Posterior vena cava (tissue), 2 donors: ENCODE data around the gene PPM1D. TPM values are rescaled to one million over a fixed set of nuclear protein-coding genes. Genes with fewer than 3 reads are reported as not detected.
"Not testable (repeated sequence)": the region's sequence is repeated elsewhere in the genome, so short reads cannot be mapped to it uniquely, and the experiment has no call there.

Experiments used
- DNase-seq: peaks from one replicate; pipeline ENCODE4 v3.0.0-alpha.2; 2020; ENCODE audit warnings: low spot score
- intact Hi-C, 2 donors: fragments of 100-400 bp; cut with DNase I; formaldehyde crosslinking; loops; one replicate each; pipeline versions ENCODE4 v1.14.1 to v1.14.2; 2022 to 2023
- total RNA-seq, 2 donors: library from RNA; stranded (reverse); fragmentation: NEBNext Ultra II Directional; extraction: Animal tissue kit (Norgen Biotek cat#: 25700); gene quantifications; one replicate each; pipeline ENCODE4 v1.2.1, GENCODE V29; 2021
- donor health status: DM: yes; HTN: yes; CAD: no.
- donor health status: DM: yes; HTN: yes; CAD: no.

The PPM1D gene
- total RNA-seq, 2 donors from 2014 or later: 9.1 to 11.5 TPM

DNA sequence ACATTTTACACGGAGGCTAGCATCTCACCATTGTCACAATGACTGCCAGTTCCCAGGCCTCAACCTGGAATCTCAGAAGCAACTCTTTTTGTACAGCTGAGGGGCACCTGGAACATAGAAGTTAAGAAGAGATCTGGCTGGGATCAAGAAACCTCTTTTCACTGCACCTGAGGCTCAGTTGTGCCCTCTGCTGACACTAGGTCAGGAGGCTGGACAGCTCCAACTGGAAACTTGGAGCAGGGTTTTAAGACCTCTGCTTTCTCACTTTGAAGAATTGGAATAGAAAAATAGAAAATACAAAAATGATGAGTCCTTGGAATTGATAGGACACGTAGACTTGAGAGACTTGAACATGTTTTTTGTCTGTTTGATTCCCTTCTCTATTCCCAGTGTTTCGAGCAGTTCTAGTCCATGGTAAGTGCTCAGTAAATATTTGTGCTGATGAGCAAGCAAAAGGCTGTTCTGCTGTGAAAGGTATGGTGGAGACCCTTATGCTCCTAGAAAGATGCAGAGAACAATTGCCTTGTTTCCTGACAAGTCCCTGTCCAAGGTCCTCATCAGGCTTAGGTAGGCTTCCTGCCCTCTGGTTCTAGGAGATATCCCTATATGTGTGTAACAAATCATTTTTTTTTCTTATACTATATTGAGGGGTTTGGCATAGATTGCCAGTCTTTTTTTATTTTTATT, 13.6 kb upstream of the PPM1D start:
- intact Hi-C loops: no loop called here
- no peak for DNase-seq

DNA sequence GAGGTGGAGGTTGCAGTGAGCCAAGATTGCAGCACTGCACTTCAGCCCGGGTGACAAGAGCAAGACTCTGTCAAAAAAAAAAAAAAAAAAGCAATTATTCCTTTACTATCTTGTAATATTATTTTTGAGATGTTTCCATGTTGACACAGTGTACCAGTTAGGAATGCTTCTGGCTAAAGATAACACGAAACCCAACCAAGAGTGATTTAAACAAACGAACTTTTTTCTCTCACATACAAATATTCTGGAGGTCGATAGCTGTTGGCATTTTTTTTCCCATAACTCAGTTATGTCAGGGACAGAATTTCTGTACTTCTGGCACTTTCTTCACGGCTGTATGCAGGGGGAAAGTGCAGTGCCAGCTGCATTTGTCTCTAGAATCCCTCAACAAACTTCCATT, 9.9 kb upstream of the PPM1D start:
- intact Hi-C loops: no loop called here
- no peak for DNase-seq

DNA sequence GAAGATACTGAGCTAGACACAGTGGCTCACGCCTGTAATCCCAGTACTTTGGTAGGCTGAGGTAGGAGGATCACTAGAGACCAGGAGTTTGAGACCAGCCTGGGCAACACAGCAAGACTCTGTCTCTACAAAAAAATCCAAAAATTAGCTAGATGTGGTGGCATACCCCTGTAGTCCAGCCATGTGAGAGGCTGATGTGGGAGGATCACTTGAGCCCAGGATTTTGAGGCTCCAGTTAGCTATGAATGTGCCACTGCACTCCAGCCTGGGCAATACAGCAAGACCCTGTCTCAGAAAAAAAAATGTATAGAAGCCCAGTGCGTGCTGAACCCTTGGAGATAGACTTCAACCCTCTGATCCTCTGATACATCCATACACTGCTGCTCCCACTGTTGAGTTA, 7.2 kb upstream of the PPM1D start:
- intact Hi-C loops: no loop called here
- no peak for DNase-seq

DNA sequence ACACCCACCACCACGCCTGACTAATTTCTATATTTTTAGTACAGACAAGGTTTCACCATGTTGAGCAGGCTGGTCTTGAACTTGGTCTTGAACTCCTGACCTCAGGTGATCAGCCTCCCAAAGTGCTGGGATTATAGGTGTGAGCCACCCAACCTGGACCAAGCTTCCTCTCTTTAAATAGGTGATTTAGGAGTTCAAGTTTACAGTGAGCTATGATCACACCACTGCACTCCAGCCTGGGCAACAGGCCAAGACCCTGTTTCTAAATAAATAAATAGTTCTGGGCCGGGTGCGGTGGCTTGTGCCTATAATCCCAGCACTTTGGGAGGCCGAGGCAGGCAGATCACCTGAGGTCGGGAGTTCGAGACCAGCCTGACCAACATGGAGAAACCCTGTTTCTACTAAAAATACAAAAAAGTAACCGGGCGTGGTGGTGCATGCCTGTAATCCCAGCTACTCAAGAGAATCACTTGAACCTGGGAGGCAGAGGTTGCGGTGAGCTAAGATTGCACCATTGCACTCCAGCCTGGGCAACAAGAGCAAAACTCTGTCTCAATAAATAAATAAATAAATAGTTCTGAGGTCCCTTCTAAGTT, 6.5 kb upstream of the PPM1D start:
- intact Hi-C loops, DNase-seq: not testable (repeated sequence)

DNA sequence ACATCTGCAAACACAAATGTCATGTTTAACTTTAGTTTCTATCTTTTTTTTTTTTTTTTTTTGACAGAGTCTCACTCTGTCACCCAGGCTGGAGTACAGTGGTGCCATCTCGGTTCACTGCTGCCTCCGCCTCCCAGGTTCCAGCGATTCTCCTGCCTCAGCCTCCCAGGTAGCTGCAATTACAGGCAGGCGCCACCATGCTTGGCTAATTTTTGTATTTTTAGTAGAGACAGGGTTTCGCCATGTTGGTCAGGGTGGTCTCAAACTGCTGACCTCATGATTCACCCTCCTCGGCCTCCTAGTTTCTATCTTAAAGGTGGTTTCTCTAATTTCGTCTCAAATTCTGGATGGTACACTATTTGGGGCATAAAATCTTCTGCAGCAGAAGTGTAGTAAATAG, 5.8 kb upstream of the PPM1D start:
- DNase-seq, intact Hi-C loops: not testable (repeated sequence)

DNA sequence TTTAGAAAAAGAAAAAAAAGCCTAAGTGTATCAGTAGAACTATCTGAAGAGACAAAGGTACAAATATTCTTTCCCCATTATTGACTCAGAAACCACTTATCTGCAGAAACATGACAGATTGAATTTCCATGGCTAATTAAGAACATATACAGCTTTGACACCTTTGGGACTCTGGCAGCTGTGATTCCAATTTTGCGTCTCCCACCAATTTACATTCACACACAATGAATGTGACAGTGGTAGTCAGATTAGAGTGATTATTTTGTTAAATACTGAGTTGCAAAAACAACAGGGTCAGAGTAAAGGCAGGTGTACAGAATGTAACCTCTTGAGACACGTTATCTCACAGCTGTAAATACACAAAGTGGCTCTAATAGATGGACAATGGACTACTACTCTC, 5.3 kb upstream of the PPM1D start:
- intact Hi-C loops: no loop called here
- no peak for DNase-seq

DNA sequence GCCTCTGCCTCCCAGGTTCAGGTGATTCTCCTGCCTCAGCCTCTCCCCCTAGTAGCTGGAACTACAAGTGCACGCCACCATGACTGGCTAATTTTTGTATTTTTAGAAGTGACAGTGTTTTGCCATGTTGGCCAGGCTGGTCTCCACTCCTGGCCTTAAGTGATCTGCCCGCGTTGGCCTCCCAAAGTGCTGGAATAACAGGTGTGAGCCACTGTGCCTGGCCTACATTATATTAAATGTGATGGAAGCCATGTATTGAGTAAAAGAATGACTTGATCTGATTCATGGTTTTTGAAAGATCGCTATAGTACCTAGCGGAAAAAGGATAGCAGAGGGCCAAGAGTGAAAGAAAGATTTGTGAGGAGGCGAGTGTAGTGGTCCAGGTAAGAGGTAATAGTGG, 2.7 kb upstream of the PPM1D start:
- intact Hi-C loops: no loop called here
- DNase-seq: no peak

DNA sequence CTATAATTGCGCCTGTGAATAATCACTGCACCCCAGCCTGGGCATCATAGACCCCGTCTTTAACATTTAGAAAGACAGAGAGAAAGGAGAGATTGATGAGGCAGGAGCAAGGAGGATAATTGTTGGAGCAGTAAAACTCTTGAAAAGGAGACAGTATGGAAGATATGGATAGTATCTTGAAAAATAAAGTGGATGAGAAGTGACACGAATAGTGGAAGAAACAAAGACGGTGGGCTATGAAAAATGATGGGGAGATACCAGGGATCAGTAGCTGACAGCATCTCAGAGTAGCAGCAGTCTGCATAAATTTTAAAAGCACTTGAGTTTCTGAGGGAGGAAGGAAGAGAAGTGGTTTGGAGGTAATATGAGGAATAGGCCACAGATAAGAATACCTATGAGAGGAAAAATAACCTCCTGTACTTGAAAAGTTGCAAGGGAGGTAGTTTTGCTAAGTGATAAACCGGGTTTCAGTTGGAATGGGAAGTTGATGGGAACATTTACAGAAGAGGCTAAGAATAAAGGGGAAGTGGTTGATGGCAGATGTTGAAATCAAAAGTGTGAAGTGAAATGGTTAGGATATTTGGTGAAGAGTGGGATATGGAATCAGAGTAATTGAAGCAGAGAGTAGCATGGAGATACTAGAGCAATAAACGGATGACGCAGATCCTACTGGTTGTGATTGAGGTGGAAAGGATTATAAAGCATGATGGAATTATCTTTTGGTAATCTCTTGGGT, 1.8 kb upstream of the PPM1D start:
- intact Hi-C loops: no loop called here
- DNase-seq: no peak

DNA sequence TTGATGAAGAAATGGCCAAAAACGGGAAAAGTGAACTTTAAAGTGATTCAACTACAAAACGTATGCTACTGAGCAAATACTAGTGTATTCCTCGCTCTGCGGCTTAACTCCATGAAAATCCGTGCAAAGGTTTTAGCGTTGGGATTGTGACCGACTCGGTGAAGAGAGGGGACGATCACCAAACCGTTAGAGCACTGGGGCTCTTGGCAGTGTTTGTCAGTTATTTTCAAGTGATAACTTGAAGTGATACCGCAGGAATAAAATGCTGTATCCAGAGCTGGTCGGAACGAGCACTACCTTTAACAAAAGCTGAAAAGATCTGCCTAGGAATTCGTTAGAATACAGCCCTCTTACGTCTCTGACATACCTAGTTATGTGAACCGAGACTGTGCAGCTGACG, 773 bp upstream of the PPM1D start:
- intact Hi-C loops: loop anchor here in 1 of 2 donors (1.0 kb wide), 1 partner anchor 22 kb away; no protein-coding TSS in a partner anchor
- no peak for DNase-seq

DNA sequence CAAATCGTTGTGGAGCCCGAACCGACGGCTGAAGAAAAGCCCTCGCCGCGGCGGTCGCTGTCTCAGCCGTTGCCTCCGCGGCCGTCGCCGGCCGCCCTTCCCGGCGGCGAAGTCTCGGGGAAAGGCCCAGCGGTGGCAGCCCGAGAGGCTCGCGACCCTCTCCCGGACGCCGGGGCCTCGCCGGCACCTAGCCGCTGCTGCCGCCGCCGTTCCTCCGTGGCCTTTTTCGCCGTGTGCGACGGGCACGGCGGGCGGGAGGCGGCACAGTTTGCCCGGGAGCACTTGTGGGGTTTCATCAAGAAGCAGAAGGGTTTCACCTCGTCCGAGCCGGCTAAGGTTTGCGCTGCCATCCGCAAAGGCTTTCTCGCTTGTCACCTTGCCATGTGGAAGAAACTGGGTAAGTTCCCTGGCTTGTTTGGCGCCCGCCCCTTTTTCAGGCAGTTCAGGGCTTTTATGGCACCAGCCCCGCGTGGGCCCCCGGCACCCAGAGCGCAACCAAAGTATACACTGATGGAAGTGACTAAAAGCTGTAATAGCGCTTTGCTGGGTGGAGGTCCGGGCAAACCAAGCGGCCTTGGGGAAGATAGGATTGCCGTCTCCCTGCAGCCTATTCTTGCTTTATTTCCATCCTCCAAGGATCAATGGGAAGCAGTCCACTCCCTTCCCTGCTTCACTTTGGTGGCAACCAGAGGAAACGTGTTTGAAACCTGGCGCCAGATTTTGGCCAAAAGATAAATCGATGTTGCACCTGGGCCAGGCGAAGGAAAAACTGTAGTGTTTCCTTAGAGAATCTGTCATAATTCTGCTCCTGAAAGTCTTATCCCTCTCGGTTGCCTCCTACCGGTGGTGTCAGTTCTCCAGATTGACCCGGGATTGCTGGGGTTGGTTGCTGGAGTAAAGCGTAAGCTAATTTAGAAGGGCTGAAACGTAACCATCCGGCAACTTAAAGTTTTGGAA, 775 bp downstream of the PPM1D start:
- peak; percentile 85 for DNase-seq
- intact Hi-C loops: no loop called here

DNA sequence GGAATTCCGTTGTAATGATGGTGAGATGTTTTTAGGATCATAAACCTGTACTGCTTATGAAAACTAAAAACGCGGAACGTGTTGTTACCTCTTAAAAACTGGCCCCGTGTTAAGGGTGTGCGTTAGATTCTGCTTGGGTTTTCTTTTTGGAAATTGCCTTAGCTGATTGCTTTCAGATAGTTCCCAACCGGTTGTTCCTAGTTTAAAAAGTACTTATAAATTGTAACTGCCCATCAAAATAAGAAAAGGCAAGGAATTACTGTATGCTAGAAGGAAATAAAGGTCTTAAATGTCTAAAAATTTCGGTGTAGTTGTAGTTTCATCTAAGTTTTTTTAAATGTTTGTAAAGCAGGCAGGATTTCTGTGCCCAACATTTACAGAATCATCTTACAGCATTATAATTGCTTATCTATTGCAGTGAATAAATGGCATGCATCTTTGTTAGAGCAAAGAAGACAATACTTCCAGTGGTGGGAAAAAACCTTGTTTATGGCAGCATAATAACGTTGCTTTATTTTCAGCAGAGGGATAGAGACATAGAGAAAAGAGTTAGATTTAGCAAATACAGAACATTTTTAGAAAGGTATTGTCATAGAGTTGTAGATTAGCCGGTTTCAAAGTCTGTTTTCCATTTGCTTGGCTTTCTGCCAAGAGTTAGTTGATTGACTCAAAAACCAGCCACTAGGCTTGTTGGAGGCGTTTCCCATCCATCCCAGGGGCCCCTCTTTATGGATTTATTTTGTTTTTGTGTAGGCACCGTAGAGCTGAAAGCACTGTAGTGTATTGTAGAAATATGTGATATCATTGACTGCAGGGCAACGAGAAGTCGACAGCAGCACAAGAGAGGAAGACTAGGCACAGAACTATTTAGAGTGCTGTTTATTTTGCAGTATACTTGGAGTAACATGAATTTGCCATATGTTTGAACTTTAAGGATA, 1.7 kb downstream of the PPM1D start:
- no peak for DNase-seq
- intact Hi-C loops: no loop called here

DNA sequence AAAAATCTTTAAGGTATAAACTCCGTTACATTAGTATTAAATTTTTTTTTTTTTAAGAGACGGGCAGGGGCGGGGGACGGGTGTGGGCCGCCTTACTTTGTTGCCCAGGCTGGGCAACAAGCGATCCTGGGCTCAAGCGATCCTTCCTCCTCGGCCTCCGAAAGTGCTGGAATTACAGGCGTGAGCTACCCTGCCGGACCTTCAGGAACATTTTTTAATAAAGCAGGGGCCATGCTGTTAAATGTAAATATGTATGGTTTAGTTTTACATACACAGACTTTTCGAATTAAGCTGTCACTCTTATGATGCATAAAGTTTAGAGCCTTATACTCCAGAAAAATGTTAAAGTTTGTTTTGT, 2.4 kb downstream of the PPM1D start:
- DNase-seq: no peak
- intact Hi-C loops: no loop called here

DNA sequence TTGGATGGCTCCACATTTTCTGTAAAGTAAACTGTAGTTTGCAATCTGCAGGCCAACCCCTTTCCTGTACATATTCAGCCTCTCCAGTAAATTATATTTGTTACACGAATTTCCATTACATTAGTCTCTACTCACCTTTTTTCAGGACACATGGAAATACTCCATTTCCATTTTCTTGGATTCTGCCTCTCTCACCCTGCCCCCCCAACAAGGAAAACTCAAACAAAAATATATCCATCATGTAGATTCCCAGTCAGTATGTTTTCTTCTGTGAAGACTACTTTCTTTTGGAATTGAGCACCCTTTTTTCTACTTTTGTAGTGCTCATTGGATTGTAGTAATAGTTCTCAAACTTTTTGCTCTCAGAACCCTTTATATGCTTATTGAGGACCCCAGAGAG, 2.9 kb downstream of the PPM1D start:
- intact Hi-C loops: no loop called here
- DNase-seq: no peak

DNA sequence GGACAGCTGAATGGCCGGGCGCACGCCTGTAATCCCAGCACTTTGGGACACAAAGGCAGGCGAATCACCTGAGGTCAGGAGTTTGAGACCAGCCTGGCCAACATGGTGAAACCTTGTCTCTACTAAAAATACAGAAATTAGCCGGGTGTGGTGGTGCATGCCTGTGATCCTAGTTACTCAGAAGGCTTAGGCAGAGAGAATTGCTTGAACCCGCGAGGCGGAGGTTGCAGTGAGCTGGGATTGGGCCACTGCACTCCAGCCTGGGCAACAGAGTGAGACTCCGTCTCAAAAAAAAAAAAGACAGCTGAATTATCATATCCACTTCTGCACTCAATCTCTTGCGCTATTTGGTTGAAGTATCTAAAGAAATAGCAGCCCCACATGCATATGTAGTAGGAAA, 3.5 kb downstream of the PPM1D start:
- intact Hi-C loops, DNase-seq: not testable (repeated sequence)

DNA sequence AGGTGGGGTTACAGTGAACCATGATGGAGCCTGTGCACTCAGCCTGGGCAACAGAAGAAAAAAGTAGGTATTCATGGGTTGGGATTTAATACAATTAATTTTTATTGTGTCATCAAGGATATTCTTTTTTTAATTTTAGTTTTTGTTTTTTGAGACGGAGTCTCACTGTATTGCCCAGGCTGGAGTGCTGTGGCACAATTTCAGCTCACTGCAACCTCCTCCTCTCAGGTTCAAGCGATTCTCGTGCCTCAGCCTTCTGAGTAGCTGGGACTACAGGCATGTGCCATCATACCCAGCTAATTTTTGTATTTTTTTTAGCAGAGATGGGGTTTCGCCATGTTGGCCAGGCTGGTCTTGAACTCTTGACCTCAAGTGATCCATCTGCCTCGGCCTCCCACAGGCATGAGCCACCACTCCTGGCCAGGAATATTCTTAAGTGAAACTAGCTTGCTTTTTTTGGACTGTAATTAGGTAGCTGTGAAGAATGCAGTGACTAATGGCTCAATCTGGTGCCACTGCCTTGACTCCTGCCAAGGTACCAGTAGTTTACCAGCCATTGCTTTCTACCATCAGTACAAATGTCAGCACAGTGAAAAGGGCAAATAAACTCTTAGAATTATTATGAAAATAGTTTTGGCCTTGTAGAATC, 4.8 kb downstream of the PPM1D start:
- intact Hi-C loops: no loop called here
- DNase-seq: no peak

DNA sequence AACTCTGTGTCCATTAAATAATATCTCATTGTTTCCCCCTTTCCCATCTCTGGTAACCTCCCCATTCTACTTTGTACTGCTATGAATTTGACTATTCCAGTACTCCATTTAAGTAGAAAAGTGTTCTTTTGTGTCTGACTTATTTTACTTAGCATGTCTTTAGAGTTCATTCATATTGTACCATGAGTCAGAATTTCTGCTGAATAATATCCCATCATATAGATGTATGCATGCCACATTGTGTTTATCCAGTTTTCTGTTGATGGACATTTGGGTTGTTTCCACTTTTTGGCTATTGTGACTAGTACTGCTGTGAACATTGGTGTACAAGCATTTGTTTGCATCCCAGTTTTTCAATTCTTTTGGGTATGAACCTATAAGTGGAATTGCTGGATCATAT, 6.0 kb downstream of the PPM1D start:
- DNase-seq: no peak
- intact Hi-C loops: no loop called here

DNA sequence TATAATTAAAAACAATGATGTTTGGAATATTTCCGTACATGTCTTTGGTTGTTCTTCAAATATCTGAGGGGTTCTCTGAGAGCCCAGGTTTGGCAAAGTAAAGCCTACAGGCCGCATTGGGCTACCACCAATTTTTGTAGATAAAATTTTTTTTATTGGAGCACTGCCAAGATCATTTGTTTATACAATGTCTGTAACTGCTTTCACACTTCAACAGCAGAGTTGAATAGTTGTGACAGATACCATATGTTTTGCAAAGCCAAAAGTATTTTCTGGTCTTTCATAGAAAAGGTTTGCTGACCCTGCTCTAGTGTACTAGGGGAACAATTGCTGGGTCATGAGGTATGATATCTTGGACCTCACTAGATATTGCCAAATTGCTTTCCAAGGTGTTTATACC, 10.5 kb downstream of the PPM1D start:
- intact Hi-C loops: no loop called here

DNA sequence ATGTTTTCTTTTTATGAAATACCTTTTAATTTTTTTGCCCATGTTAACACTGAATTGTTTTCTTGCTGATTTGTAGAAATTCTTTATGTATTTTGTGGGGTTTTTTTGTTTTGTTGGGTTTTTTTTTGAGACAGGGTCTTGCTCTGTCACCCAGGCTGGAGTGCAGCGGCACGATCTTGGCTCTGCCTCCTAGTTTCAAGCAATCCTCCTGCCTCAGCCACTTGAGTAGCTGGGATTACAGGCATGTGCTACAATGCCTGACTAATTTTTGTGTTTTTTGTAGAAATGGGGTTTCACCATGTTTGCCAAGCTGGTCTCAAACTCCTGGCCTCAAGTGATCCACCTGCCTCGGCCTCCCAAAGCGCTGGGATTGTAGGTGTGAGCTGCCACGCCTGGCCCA, 11.3 kb downstream of the PPM1D start:
- intact Hi-C loops, DNase-seq: not testable (repeated sequence)

More for the DNA sequence above, 10.5 kb downstream of the PPM1D start:
- DNase-seq: no peak
